ENCODE results near the gene FKBP2.

Gene FKBP2

DNA sequence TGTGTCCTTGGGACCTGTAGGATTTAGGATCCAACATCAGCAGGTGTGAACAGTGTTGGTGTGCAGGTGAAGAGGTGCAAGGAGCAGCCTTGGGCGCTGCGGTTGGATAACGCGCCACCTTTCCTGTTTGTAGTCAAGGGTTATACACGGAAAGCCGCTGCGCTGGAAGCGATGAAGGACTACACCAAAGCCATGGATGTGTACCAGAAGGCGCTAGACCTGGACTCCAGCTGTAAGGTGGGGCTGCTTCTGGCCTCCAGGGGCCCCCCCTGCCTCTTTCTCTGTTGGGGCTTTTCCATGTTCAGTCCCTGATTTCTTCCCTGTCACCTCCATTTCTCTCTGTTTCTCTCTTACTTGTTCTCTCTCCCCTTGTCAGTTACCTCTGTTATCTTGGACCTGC is 37.9 kb upstream of the FKBP2 start:
- intact Hi-C loops (cut with DNase I; ENCODE audit: low total_unique reads) = no loop called here
- peaks cover 0 to 8% (median 2%) of the 10 kb centered on the region in 4 donors for H3K4me1 ChIP-seq
- no peaks in the 10 kb centered on the region for H3K27me3 ChIP-seq
- no peak overlapping the region for H3K4me3 ChIP-seq
- no peak overlapping the region for H3K27ac ChIP-seq
- TF ChIP-seq, protein P1, sequence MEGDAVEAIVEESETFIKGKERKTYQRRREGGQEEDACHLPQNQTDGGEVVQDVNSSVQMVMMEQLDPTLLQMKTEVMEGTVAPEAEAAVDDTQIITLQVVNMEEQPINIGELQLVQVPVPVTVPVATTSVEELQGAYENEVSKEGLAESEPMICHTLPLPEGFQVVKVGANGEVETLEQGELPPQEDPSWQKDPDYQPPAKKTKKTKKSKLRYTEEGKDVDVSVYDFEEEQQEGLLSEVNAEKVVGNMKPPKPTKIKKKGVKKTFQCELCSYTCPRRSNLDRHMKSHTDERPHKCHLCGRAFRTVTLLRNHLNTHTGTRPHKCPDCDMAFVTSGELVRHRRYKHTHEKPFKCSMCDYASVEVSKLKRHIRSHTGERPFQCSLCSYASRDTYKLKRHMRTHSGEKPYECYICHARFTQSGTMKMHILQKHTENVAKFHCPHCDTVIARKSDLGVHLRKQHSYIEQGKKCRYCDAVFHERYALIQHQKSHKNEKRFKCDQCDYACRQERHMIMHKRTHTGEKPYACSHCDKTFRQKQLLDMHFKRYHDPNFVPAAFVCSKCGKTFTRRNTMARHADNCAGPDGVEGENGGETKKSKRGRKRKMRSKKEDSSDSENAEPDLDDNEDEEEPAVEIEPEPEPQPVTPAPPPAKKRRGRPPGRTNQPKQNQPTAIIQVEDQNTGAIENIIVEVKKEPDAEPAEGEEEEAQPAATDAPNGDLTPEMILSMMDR (IDR thresholded peaks at IDR 0.05) = no peak
- H3K36me3 ChIP-seq = peaks cover 54 to 93% (median 70%) of the 10 kb centered on the region in 3 donors
- DNase-seq = no peak
- H3K9me3 ChIP-seq = no peaks in the 10 kb centered on the region

DNA sequence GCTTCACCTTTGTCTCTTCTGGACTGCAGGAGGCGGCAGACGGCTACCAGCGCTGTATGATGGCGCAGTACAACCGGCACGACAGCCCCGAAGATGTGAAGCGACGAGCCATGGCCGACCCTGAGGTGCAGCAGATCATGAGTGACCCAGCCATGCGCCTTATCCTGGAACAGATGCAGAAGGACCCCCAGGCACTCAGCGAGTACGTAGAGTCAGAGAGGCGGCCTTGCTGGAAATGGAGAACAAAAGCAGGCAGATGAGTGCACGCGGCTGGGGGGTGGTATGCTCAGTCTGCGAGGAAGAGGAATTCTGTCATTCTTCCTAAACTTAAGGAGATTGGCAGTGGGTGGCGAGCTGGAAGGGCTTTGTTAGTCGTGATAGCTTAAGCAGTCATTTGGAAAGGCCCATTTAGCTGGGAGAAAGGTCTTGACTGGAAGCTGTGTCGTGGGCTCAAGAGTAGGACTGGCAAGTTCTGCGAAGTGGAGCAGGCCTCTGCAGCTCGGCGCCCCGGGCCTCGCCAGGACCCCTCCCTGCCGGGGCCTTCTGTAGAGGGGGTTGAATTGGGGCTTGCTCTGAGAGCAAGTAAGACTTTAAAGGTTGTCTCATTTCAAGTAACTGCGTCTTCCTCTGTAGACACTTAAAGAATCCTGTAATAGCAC is 37.3 kb upstream of the FKBP2 start:
- TF ChIP-seq, protein P1 (IDR thresholded peaks at IDR 0.05) = no peak
- H3K4me1 ChIP-seq = peaks cover 0 to 8% (median 2%) of the 10 kb centered on the region in 4 donors
- no peaks in the 10 kb centered on the region for H3K27me3 ChIP-seq
- H3K9me3 ChIP-seq = no peaks in the 10 kb centered on the region
- intact Hi-C loops (cut with DNase I; ENCODE audit: low total_unique reads) = loop anchor here (2.0 kb wide), 1 partner anchor 97 kb away; the partner anchor contains the start of gene CATSPERZ
- H3K36me3 ChIP-seq = peaks cover 49 to 88% (median 65%) of the 10 kb centered on the region in 3 donors
- DNase-seq = no peak
- H3K27ac ChIP-seq = no peak overlapping the region
- H3K4me3 ChIP-seq = no peak overlapping the region

DNA sequence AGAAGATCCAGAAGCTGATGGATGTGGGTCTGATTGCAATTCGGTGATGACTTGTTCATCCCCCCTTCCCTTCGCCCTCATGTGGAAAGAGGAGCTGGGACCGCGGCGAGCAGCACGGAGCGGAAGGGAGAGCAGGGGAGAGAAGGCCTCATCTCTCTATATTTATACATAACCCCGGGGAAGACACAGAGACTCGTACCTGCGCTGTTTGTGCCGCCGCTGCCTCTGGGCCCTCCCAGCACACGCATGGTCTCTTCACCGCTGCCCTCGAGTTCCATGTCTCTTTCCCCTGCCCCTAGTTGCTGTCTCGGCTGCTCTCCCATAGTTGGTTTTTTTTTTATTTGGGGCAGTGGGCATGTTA is 36.8 kb upstream of the FKBP2 start:
- H3K36me3 ChIP-seq = peaks cover 44 to 83% (median 60%) of the 10 kb centered on the region in 3 donors
- intact Hi-C loops (cut with DNase I; ENCODE audit: low total_unique reads) = loop anchor here (2.0 kb wide), 1 partner anchor 97 kb away; the partner anchor contains the start of gene CATSPERZ

DNA sequence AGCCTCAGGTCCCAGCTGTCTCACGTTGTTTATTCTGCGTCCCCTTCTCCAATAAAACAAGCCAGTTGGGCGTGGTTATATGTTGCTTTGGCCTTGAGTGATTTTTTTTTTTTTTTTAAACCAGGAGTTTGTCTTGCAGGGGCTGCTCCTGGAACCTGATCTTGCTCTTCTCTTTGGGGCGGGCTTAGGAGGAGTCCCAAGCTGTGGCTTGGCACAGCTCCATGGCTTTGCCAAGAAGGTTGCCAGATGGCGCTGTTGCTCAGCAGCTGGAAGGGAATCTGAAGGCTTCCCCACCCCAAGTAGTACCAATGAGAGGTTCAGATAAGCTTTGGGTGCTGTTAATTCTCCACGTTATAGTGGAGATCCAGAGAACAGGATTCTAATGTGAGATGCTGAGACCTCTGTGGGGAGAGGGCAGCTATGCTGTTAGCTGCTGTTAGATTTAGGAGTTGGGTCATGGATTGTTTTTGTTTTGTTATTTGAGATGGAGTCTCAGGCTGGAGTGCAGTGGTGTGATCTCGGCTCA is 36.4 kb upstream of the FKBP2 start:
- H3K36me3 ChIP-seq = peaks cover 44 to 78% (median 57%) of the 10 kb centered on the region in 3 donors
- H3K9me3 ChIP-seq = no peaks in the 10 kb centered on the region
- no peak overlapping the region for H3K4me3 ChIP-seq
- no peak overlapping the region for H3K27ac ChIP-seq
- no peaks in the 10 kb centered on the region for H3K27me3 ChIP-seq
- DNase-seq = peak; percentile 88 to 93
- intact Hi-C loops (cut with DNase I; ENCODE audit: low total_unique reads) = loop anchor here (2.0 kb wide), 1 partner anchor 96 kb away; the partner anchor contains the start of gene CATSPERZ
- TF ChIP-seq, protein P1 (IDR thresholded peaks at IDR 0.05) = peak; percentile 68 to 71
- H3K4me1 ChIP-seq = peaks cover 0 to 8% (median 2%) of the 10 kb centered on the region in 4 donors

More for the DNA sequence above, 36.8 kb upstream of the FKBP2 start:
- Histone ChIP-seq H3K27ac (no peak overlapping the region), H3K27me3 (no peaks in the 10 kb centered on the region), H3K4me3 (no peak overlapping the region), H3K9me3 (no peaks in the 10 kb centered on the region), H3K4me1 (peaks cover 0 to 8% (median 2%) of the 10 kb centered on the region in 4 donors)
- no peak for DNase-seq
- TF ChIP-seq, protein P1 (IDR thresholded peaks at IDR 0.05) = no peak

DNA sequence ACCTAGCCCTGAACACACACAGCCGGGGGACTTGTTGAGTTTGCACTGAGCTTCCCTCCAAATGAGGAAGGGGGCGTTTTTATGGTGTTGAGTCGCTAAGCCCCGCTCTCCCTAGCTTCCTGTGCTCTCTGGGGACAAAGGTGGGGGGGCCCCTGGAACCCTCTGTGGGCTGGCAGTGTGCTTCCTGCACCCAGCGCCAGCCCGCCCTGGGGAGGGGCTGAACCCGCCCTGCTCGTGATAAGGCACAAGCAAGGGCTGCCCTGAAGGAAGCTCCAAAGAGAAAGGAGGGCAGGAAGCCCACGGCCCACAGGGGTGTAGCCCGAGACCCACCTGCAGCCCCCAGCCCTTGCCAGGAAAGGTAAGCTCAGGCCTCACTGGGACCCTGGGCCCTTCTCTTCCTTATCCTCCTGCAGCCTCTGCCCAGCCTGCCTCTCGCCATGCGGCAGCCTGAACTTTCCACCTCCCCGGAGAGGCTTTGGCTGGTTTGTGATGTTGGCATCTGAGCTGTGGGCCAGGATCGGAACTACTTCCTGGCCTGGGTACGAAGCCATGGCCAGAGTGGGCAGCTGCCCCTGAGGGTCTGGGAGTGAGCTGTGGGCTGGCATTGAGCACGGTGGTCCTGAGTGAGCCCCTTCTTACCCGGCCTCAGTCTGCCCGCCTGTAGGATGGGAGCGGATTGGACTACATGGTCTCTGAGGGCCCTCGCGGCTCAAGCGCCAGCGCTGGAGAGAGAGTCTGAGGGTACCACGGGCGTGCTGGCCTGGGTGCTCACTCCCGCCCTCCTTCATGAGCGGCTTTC is 34.2 kb upstream of the FKBP2 start, which contains the start of gene FERMT3:
TSS of gene FERMT3 (plus strand) at position 265 of the 799 bp plus-strand sequence. CDS start 644 bp downstream, outside the sequence.
- DNase-seq = peak in 1 of 2 donors; percentile 71
- no peaks in the 10 kb centered on the region for H3K27me3 ChIP-seq
- intact Hi-C loops (cut with DNase I; ENCODE audit: low total_unique reads) = loop anchor here (5.0 kb wide), 1 partner anchor 61 kb away; no protein-coding TSS in a partner anchor
- H3K36me3 ChIP-seq = peaks cover 26 to 71% (median 36%) of the 10 kb centered on the region in 3 donors
- no peaks in the 10 kb centered on the region for H3K9me3 ChIP-seq
- H3K27ac ChIP-seq = peak within 1 kb of the TSS; percentile 33 to 52
- peak within 1 kb of the TSS; percentile 36 to 46 for H3K4me3 ChIP-seq
- TF ChIP-seq, protein P1 (IDR thresholded peaks at IDR 0.05) = no peak
- peaks cover 0 to 8% (median 2%) of the 10 kb centered on the region in 4 donors for H3K4me1 ChIP-seq

All from tibial artery (tissue), 4 donors.